Panc1 (cell line): Measurements from ENCODE around the gene FAAP24. TPM values are rescaled to one million over a fixed set of nuclear protein-coding genes. Genes with fewer than 3 reads are reported as not detected.

Experiments used
- ATAC-seq: fragments of 200-7000 bp; cut with Tn5 transposase; 2 replicates; pipeline ENCODE4 v1.9.1; 2020; ENCODE audit warnings: mild to moderate bottlenecking, moderate library complexity
- Bru-seq: library from RNA; stranded (reverse); fragments of 400-500 nt; gene quantifications from one replicate; lab custom pipeline; 2021; lab: Mats Ljungman, UMichigan
- BruChase-seq, 2 experiments: library from RNA; stranded (reverse); fragments of 400-500 nt; gene quantifications; one replicate each; lab custom pipeline; 2021; lab: Mats Ljungman, UMichigan
- BruUV-seq: library from RNA; stranded (reverse); fragments of 400-500 nt; replicated peaks from 2 replicates; lab custom pipeline; 2021; lab: Mats Ljungman, UMichigan
- CTCF ChIA-PET: fragments of 300-600 bp; sonication (Branson Sonifier 250); formaldehyde crosslinking; loops from one replicate; lab custom pipeline; 2022; ENCODE audit warnings: antibody characterized with exemption; lab: Charles Lee
- POLR2A ChIA-PET: fragments of 300-600 bp; sonication (Branson Sonifier 250); formaldehyde crosslinking; loops from one replicate; lab custom pipeline; 2022; ENCODE audit warnings: antibody characterized with exemption; lab: Charles Lee
- DNase-seq: peaks from one replicate; pipeline ENCODE4 v3.0.0-alpha.2; 2010; ENCODE audit warnings: low read depth, low spot score
- H3K27ac ChIP-seq: 2 replicates; pipeline ENCODE4 v1.5.1; 2011; ENCODE audit warnings: mild to moderate bottlenecking, low read length, inconsistent platforms
- H3K27me3 ChIP-seq: fragments of 200-500 bp; sonication (Bioruptor generic); 2 replicates; pipeline ENCODE4 v1.6.0; 2014; ENCODE audit warnings: low read length, inconsistent platforms; ENCODE audit not compliant: control insufficient read depth, insufficient read depth
- H3K36me3 ChIP-seq: fragments of 200-500 bp; sonication (Bioruptor generic); 2 replicates; pipeline ENCODE4 v1.5.1; 2014; ENCODE audit warnings: inconsistent platforms, mild to moderate bottlenecking, low read length, moderate library complexity; ENCODE audit not compliant: control insufficient read depth, insufficient read depth
- H3K4me1 ChIP-seq: 2 replicates; pipeline ENCODE4 v1.5.1; 2011; ENCODE audit warnings: inconsistent platforms, mild to moderate bottlenecking, low read length, moderate library complexity; ENCODE audit not compliant: control insufficient read depth, insufficient read depth
- H3K4me3 ChIP-seq, 2 experiments: 2 replicates each; pipeline ENCODE4 v1.5.1; 2011 to 2012; ENCODE audit warnings: low read depth in 2 of 2, low read length in 2 of 2, mild to moderate bottlenecking in 2 of 2, inconsistent platforms in 1 of 2, moderate library complexity in 1 of 2
- H3K9me3 ChIP-seq: fragments of 200-500 bp; sonication (Bioruptor generic); 2 replicates; pipeline ENCODE4 v1.5.1; 2014; ENCODE audit warnings: low read depth, mild to moderate bottlenecking, inconsistent platforms, low read length, moderate library complexity; ENCODE audit not compliant: control insufficient read depth, insufficient read depth
- CTCF ChIP-seq: fragments of 450-650 bp; IDR thresholded peaks from 2 replicates; pipeline ENCODE4 v1.5.1; 2017; ENCODE audit warnings: mild to moderate bottlenecking
- POLR2AphosphoS5 ChIP-seq: IDR thresholded peaks from 2 replicates; pipeline ENCODE4 v1.6.1; 2012; ENCODE audit warnings: mild to moderate bottlenecking, low read depth, low read length, moderate library complexity
- REST ChIP-seq, 2 experiments: IDR thresholded peaks; 2 replicates each; pipeline ENCODE4 v1.6.1; 2011 to 2012; ENCODE audit warnings: low read depth in 2 of 2, control low read depth in 1 of 2, low read length in 1 of 2, mild to moderate bottlenecking in 1 of 2, moderate library complexity in 1 of 2; ENCODE audit not compliant: insufficient read depth in 1 of 2
- SIN3A ChIP-seq: IDR thresholded peaks from 2 replicates; pipeline ENCODE4 v1.6.1; 2012; ENCODE audit warnings: low read depth, mild to moderate bottlenecking, low read length, moderate library complexity, borderline replicate concordance; ENCODE audit not compliant: insufficient read depth
- TCF7L2 ChIP-seq: IDR thresholded peaks from 2 replicates; pipeline ENCODE4 v1.6.1; 2011; ENCODE audit warnings: mild to moderate bottlenecking, low read depth, low read length, inconsistent platforms
- in situ Hi-C: cut with HindIII; loops from 2 replicates; pipeline ENCODE4 v1.10.0; 2016; ENCODE audit warnings: low sequenced_read_pairs, low pct_unique_long_range_greater_than_20kb
- intact Hi-C: fragments of 100-400 bp; cut with micrococcal nuclease; formaldehyde crosslinking; loops from one replicate; pipeline ENCODE4 v1.10.0; 2022; ENCODE audit not compliant: unreplicated experiment
- long read RNA-seq: library from polyadenylated mRNA; unstranded; transcript quantifications from one replicate; pipeline ENCODE4 v2.0.0, GENCODE V29; 2021; ENCODE audit not compliant: unreplicated experiment
- polyA plus RNA-seq: library from polyadenylated mRNA; unstranded; fragments of >200 nt; gene quantifications from one replicate; pipeline ENCODE4 v1.2.1, GENCODE V29; 2012; ENCODE audit warnings: missing spikeins; ENCODE audit not compliant: insufficient read length
- total RNA-seq: library from RNA; stranded (reverse); gene quantifications from one replicate; pipeline ENCODE4 v1.2.1, GENCODE V29; 2021; ENCODE audit not compliant: unreplicated experiment

Gene FAAP24
- total RNA-seq (16.0 TPM), Bru-seq, nascent RNA (percentile 69 among the genes with signal in this experiment), BruChase-seq, experiment 1, labeled RNA remaining after a 2-hour chase (percentile 80 among the genes with signal in this experiment), BruChase-seq, experiment 2, labeled RNA remaining after a 6-hour chase (percentile 76 among the genes with signal in this experiment)
- 10.7 TPM for polyA plus RNA-seq
- long read RNA-seq, transcript FAAP24-202 (5 exons, 2,298 nt), result major isoform, 14 of 19 reads
- long read RNA-seq, partial matches to known transcripts, result 0 of 19 reads
- long read RNA-seq, other reads (novel, unspliced or antisense), result 4 of 19 reads

- in situ Hi-C loops (no loop called here), intact Hi-C loops (no loop called here)
- Histone ChIP-seq H3K4me1 (peaks cover 9% of the 10 kb centered on the region; the same call in 1 of the 2 replicates), H3K27me3 (no peaks in the 10 kb centered on the region), H3K27ac (peak within 1 kb of the TSS; percentile 95), H3K4me3 (peak within 1 kb of the TSS; percentile 52 to 85), H3K36me3 (peaks cover 8% of the 10 kb centered on the region; the same call in 1 of the 2 replicates), H3K9me3 (no peaks in the 10 kb centered on the region)
- DNase-seq (peak; percentile 100), ATAC-seq (peak; percentile 97)
- TF ChIP-seq SIN3A (peak; percentile 96), REST (IDR thresholded peaks at IDR 0.05; ENCODE audit: insufficient read depth in 1 of 2, low read depth in 2 of 2, low read length in 1 of 2) (peak in 1 of 2 experiments; percentile 42; a peak in 1 of 4 replicates), TCF7L2 (peak; percentile 95), CTCF (no peak), POLR2AphosphoS5 (peak; percentile 98)
- POLR2A ChIA-PET, result interaction anchor here (0.6 to 0.8 kb wide), 3 partner anchors 60 to 235 kb away, joined by 3 to 5 read pairs (median 5); no protein-coding TSS in a partner anchor
- no TSS peak for BruUV-seq
- CTCF ChIA-PET, result interaction anchor here (0.7 kb wide), 1 partner anchor 72 kb away, joined by 3 read pairs; no protein-coding TSS in a partner anchor
Measured at GRCh38 chr19:32971715-32972540, at the start of gene FAAP24, which contains the start of gene CEP89. FAAP24 (plus strand) TSS chr19:32972242; CDS start chr19:32973197, 955 bp downstream. CEP89 (minus strand) TSS chr19:32971958; CDS start chr19:32971874, 84 bp downstream.

- DNase-seq (no peak), ATAC-seq (no peak)
- Histone ChIP-seq H3K4me3 (no peak overlapping the region), H3K27ac (no peak overlapping the region), H3K4me1 (no peaks in the 10 kb centered on the region), H3K36me3 (no peaks in the 10 kb centered on the region), H3K27me3 (no peaks in the 10 kb centered on the region), H3K9me3 (no peaks in the 10 kb centered on the region; the same call in 1 of the 2 replicates)
- in situ Hi-C loops (no loop called here), intact Hi-C loops (no loop called here)
- ChIA-PET POLR2A (no interaction called here), CTCF (no interaction called here)
- no peak for TF ChIP-seq POLR2AphosphoS5
- TF ChIP-seq SIN3A, result no peak
- TF ChIP-seq REST (IDR thresholded peaks at IDR 0.05; ENCODE audit: insufficient read depth in 1 of 2, low read depth in 2 of 2, low read length in 1 of 2), result no peak
- TF ChIP-seq CTCF, result no peak
- TF ChIP-seq TCF7L2, result no peak
- no TSS peak for BruUV-seq
Measured at GRCh38 chr19:32924200-32924599, 47.8 kb upstream of the FAAP24 start.
